GM19467 (cell line): ENCODE measurements around the gene SLC36A1.

ENCODE experiments used
- ATAC-seq: cut with Tn5 transposase; IDR thresholded peaks from one replicate; pipeline ENCODE4 v1.9.1; 2021; ENCODE audit warnings: mild to moderate bottlenecking, moderate library complexity; ENCODE audit not compliant: unreplicated experiment

SLC36A1 gene

DNA sequence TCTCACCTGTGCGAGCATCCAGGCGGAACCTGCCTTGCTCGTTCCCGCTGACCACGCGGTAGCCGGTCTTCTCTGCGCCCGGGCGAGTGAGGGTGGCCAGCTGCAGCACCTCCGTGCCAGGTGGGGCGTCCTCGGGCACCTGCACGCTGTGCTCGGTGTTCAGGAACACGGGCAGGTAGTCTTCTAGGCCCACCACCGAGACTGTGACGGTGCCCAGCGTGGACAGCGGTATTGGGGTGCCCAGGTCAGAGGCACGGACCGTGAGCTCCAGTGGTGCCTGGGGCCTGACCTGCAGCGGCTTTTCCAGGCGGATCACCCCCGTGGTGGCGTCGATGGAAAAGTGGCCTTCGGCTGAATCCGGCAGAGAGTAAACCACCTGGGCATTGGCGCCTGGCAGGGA, 84.2 kb downstream of the SLC36A1 start:
- ATAC-seq = no peak

DNA sequence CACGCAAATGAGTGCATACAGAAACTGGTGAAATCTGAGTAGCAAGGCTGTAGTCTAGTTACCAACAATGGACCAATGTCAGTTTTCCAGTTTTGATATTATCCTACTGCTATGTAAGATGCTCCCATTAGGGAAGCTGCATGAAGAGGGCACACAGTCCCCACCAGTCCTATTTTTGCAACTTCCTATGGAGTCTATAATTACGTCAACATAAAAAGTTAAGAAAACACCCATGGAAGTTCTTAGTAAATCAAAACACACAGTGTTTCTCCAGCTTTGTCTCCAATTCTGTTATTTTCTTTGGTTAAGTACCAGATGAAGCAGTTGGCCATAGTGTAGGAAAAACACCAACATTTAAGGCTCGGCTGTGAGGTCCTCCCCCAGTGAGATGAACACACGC, 85.0 kb downstream of the SLC36A1 start:
- ATAC-seq = no peak

DNA sequence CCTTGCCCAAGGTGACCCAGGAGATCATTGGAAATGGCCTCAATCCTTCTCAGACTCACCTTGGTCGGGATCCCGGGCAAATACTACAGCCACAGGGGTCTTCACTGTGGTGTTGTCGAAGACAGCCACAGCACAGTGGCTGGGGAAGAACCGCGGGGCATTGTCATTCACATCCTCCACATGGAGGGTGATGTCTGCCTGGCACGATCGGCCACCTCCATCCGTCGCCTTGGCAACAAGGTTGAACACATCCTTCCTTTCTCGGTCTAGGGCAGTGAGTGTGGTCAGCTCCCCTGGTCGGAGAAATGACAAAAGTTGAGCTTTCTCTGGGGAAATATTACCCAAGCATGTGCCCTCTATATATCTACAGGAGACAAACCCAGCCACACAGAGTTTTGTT, 86.9 kb downstream of the SLC36A1 start:
- ATAC-seq = no peak

DNA sequence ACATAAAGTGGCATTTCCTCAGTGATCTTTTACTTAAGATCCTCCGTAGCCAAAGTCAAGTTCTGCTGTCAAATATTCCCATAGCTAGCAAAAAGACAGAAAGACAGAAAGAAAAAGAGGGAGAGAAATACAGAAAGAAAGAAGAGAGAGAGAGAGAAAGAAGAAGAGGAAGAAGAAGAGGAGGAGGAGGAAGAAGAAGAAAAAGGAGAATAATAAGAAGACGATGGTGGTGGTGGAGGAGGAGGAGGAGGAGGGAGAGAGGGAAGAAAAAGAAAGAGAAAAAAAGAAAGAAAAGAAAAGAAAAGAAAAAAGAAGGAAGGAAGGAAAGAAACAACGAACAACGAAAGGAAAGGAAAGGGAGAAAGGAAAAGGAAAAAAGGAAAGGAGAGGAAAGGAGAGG, 89.6 kb downstream of the SLC36A1 start:
- no peak for ATAC-seq

DNA sequence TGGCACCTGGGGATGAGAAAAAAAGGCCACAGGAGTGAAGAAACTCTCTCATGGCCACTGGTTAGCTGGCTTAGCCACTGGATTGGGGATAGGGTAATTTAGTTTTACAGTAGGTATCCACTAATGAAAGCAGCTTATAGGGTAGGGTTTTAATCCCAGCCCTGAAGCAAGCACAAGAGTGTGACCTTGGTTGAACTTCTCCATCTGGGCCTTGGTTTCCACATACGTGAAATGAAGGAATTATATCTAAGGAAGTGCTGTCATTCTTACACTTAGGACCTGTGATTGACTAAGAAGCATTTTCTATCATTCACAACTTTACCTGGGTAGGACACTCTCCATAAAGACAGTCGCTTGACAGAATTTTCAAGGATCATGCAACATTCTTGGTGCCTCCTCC, 94.2 kb downstream of the SLC36A1 start:
- no peak for ATAC-seq
